ENCODE measurements around the gene MAML3. TPM values are rescaled to one million over a fixed set of nuclear protein-coding genes. Genes with fewer than 3 reads are reported as not detected.

MAML3 gene
- total RNA-seq, 1 experiment from 2014 or later: 0.13 TPM

- no peak for DNase-seq
- Histone ChIP-seq H3K36me3 (no peaks in the 10 kb centered on the region), H3K9me3 (no peaks in the 10 kb centered on the region), H3K27me3 (no peaks in the 10 kb centered on the region), H3K4me3 (no peak overlapping the region)
Measured at GRCh38 chr4:139754938-139755337, 399.0 kb downstream of the MAML3 start.

GRCh38 chr4:139753686-139754085, 400.3 kb downstream of the MAML3 start:
- H3K4me3 ChIP-seq: no peak overlapping the region
- no peak for DNase-seq
- no peaks in the 10 kb centered on the region for H3K27me3 ChIP-seq
- H3K9me3 ChIP-seq: no peaks in the 10 kb centered on the region
- H3K36me3 ChIP-seq: no peaks in the 10 kb centered on the region

DNA sequence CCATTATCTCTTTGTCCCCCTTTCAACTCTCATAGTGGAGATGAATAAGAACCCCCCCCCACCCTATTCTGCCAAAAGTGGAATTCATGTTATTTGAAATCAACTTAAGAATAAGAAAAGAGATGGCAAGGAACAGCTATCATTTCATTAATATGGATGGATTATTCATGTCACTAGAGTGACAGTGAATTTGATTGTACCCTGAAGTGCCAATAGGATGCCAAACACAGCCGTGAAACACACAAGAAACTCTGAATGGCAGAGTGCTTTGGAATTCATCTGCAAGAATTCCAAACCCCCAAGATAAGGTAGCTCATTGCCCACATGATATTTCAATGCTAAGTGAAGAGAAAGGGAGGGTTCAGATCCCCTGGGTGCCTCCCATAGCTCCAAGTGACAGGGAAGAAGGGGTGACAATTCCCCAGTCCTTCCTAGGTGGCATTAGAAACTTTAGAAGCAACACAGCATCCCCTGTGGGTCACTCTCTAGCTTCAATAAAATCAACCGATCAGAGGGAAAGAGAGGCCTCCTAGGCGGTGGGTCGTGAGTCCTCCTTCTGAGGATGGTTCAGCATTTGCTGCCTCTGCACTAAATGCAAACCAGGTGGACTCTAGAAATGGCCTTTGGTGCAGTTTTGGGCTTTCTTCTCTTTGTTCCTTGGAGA, 404.0 kb downstream of the MAML3 start:
- H3K4me3 ChIP-seq: no peak overlapping the region

DNA sequence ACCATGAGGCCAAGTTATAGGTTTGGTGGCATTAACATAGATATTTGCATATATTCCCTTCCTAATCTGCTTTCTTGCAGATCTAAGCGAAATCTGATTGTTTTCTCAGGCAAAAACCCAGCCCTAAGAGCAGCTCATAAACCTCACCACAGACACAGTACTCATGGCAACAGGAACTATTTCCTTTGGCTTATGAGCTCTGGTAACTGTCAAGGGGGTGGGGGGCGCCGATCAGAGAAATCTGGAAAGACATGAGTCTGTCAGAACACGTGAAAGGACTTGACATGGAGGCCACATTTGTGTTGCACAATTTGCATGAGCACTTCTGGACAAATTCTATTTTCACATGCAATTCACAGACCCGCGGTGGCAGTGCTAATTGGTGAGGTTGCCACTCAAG, 404.6 kb downstream of the MAML3 start:
- DNase-seq: no peak
- no peaks in the 10 kb centered on the region for H3K27me3 ChIP-seq

More for the DNA sequence above, 404.0 kb downstream of the MAML3 start:
- Histone ChIP-seq H3K9me3 (no peaks in the 10 kb centered on the region), H3K27me3 (no peaks in the 10 kb centered on the region), H3K36me3 (no peaks in the 10 kb centered on the region)
- DNase-seq: no peak

DNA sequence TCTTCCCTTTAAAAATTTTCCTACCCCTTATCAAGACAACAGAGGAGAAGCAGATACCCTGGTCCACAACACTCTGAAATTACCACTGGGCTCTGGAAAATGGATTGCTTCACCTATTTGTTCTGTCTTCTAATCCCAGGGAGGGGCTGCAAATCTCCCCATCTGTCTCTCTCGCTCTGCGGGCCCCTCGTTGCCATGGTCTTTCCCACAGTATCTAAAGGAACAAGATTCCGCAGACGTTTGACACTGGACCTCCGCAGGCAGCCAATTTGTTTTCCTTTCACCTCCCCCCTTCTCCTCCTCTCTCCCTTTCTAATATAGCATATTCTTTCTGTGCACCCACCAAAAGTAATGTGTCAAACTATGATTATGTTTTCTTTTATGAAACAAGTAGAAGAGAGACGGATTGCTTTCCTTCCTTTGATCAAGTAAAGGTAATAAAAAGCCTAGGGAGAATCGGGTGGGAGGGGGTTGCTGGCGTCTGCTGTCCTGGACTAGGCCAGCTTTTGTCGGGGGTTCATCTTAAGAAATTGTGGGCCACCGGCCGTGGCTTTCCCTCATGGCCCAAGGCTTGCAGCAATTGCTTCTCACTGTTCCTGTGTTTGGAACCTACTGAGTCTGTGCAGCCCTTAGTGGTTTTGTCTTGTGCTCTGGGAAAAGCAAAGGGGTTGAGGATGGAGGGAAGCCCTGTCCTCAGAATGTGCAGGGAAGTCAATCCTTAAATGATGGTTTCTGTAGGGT, 407.4 kb downstream of the MAML3 start:
- H3K4me3 ChIP-seq: no peak overlapping the region
- no peaks in the 10 kb centered on the region for H3K9me3 ChIP-seq
- DNase-seq: no peak
- no peaks in the 10 kb centered on the region for H3K36me3 ChIP-seq
- H3K27me3 ChIP-seq: no peaks in the 10 kb centered on the region

More for the DNA sequence above, 404.6 kb downstream of the MAML3 start:
- H3K9me3 ChIP-seq: no peaks in the 10 kb centered on the region
- H3K4me3 ChIP-seq: no peak overlapping the region
- H3K36me3 ChIP-seq: no peaks in the 10 kb centered on the region

DNA sequence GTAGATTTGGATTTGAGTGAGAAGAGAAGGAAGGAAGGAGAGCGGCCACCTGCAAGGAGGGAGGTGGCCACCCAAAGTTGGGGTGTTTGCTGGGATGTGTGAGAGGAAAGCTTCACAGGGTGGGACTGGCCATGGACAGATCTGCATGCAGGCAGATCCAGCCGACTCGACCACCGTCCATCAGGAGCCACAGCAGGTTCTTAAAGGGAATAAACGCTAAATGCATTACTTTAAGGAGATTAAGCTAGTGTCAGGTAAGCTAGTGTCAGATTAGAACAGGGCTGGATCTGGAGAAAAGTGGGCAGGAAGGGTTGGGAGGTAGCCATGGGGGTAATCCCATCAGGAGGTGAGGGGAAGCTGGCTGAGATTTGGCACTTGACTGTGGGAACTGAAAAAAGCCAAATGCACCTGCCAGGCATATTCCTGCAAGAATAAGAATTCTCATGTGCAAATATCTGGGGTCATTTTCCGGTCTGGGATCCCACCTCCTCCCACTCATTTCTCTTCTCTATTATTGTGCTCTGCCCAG, 408.8 kb downstream of the MAML3 start:
- no peak for DNase-seq
- Histone ChIP-seq H3K27me3 (no peaks in the 10 kb centered on the region), H3K4me3 (no peak overlapping the region), H3K36me3 (no peaks in the 10 kb centered on the region), H3K9me3 (no peaks in the 10 kb centered on the region)

DNA sequence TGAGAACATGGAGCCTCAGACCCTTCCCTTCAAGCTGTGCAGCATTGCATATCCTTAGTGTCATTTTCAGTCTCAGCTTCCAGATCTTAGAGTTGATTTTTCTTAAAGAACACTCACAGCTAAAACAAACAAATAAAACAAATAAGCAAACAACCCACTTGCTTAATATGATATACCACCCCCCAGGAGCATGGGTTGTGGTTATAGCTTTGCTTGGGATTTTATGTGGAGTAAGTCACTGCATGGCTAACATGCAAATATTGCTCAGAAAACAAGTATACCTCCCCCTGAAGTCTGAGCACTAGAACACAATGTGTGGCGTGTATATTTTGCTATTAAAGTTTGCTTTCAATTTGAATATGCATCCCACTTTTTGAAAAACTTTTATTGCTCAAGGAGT, 409.8 kb downstream of the MAML3 start:
- no peaks in the 10 kb centered on the region for H3K36me3 ChIP-seq
- H3K4me3 ChIP-seq: no peak overlapping the region
- H3K9me3 ChIP-seq: no peaks in the 10 kb centered on the region
- H3K27me3 ChIP-seq: no peaks in the 10 kb centered on the region
- DNase-seq: no peak

- Histone ChIP-seq H3K9me3 (no peaks in the 10 kb centered on the region), H3K36me3 (no peaks in the 10 kb centered on the region), H3K4me3 (no peak overlapping the region), H3K27me3 (no peaks in the 10 kb centered on the region)
- DNase-seq: no peak
Measured at GRCh38 chr4:139743027-139743426, 411.0 kb downstream of the MAML3 start.

DNA sequence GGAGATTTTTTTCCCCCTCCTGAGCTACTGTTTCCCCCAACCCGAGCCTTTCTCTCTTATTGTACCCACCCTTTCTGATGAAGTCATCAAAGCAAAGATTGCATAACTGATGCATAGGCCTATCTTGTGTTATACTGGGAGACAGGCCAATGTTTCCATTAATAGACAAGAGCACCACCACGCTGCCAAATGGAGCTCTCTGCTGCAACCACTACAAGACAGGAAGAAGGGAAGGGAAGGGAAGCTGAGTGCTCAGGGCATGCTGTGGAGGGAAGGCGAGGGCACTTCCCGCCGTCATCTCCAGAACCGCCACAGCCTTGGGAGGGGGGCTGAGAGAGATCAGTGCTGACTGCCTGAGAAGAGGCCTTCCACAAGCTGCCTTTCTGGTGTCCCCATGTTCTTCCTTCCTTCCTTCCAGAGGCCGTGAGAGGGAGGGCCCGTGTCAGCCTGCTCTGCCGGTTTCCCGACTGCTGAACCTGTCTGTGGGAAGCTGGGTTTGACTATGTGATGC, 413.4 kb downstream of the MAML3 start:
- no peaks in the 10 kb centered on the region for H3K27me3 ChIP-seq
- no peaks in the 10 kb centered on the region for H3K36me3 ChIP-seq
- no peaks in the 10 kb centered on the region for H3K9me3 ChIP-seq
- peak; percentile 66 for DNase-seq
- no peak overlapping the region for H3K4me3 ChIP-seq

GRCh38 chr4:139740121-139740520, 413.9 kb downstream of the MAML3 start:
- Histone ChIP-seq H3K4me3 (no peak overlapping the region), H3K27me3 (no peaks in the 10 kb centered on the region), H3K9me3 (no peaks in the 10 kb centered on the region), H3K36me3 (no peaks in the 10 kb centered on the region)
- peak; percentile 1 for DNase-seq

GRCh38 chr4:139738846-139739613, 415.0 kb downstream of the MAML3 start:
- DNase-seq: no peak
- Histone ChIP-seq H3K4me3 (no peak overlapping the region), H3K9me3 (no peaks in the 10 kb centered on the region), H3K36me3 (no peaks in the 10 kb centered on the region), H3K27me3 (no peaks in the 10 kb centered on the region)

DNA sequence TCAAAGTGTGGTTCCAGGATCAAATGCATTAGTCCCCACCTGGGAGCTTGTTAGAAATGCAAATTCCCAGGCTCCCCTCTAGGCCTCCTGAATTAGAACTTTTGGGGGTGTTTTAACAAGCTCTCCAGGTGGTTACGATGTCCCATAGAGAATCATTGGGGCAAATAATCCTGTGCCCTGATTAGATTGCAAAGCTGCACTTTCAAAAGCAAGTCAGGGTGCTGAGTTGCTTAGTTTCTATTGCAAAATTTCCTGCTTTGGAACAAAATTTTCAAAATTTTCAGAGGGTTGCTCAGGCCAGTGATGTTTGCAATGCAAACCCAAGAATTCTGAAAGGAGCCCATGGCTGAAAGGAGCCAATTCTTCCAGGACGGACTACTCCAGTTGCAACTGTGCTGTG, 417.3 kb downstream of the MAML3 start:
- H3K27me3 ChIP-seq: no peaks in the 10 kb centered on the region
- no peak for DNase-seq
- H3K9me3 ChIP-seq: no peaks in the 10 kb centered on the region
- H3K36me3 ChIP-seq: no peaks in the 10 kb centered on the region
- no peak overlapping the region for H3K4me3 ChIP-seq

DNA sequence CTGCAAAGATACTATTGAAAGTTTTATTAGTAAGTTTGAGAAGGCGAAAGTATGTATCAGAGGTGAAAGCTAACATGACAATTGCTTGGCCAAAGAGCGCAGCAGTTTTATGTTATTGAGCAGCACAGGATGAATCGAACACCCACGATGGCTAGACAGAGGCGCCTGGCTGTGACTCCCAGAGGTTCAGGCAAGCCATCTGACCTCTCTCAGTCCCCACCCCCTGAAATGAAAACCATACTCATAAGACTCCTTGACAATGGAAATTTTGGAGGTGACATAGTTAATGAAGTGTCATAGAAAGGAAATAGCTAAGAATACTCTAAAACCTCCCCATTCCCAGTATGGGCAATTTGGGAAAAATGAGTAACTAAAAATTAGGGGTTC, 417.7 kb downstream of the MAML3 start:
- no peak overlapping the region for H3K4me3 ChIP-seq
- no peaks in the 10 kb centered on the region for H3K36me3 ChIP-seq
- H3K27me3 ChIP-seq: no peaks in the 10 kb centered on the region
- H3K9me3 ChIP-seq: no peaks in the 10 kb centered on the region
- no peak for DNase-seq

GRCh38 chr4:139735381-139736273, 418.4 kb downstream of the MAML3 start:
- no peaks in the 10 kb centered on the region for H3K27me3 ChIP-seq
- H3K4me3 ChIP-seq: no peak overlapping the region; the same call in 1 of the 2 replicates
- no peaks in the 10 kb centered on the region for H3K9me3 ChIP-seq
- no peak for DNase-seq
- H3K36me3 ChIP-seq: no peaks in the 10 kb centered on the region

- Histone ChIP-seq H3K4me3 (peak overlapping the region; percentile 33), H3K9me3 (no peaks in the 10 kb centered on the region), H3K27me3 (no peaks in the 10 kb centered on the region), H3K36me3 (no peaks in the 10 kb centered on the region)
- DNase-seq: peak; percentile 71
Measured at GRCh38 chr4:139734875-139735380, 419.1 kb downstream of the MAML3 start.
